H1 (cell line): ENCODE data around the gene CEMIP2. TPM values are rescaled to one million over a fixed set of nuclear protein-coding genes. Genes with fewer than 3 reads are reported as not detected.

ENCODE experiments used
- CTCF ChIA-PET: fragments of 300-600 bp; sonication (Branson Sonifier 250); formaldehyde crosslinking; loops from one replicate; lab custom pipeline; 2021; ENCODE audit not compliant: partially characterized antibody; lab: Charles Lee
- POLR2A ChIA-PET: fragments of 300-600 bp; sonication (Branson Sonifier 250); formaldehyde crosslinking; loops from one replicate; lab custom pipeline; 2021; ENCODE audit warnings: inconsistent platforms; ENCODE audit not compliant: partially characterized antibody; lab: Charles Lee
- DNase-seq, 2 experiments: peaks; one replicate each; pipeline versions ENCODE4 v3.0.0 to v3.0.0-alpha.2; 2010 to 2022; ENCODE audit warnings: low spot score in 2 of 2, low read depth in 1 of 2, mixed read lengths in 1 of 2
- FAIRE-seq: peaks from 2 replicates; lab custom pipeline; 2011; peaks lifted over from hg19 to GRCh38; lab: Jason Lieb, UNC
- H2AFZ ChIP-seq: 2 replicates; pipeline ENCODE4 v1.8.1; 2012; ENCODE audit warnings: low read length, inconsistent platforms
- H2AK5ac ChIP-seq: 2 replicates; pipeline ENCODE4 v1.6.1; 2013; ENCODE audit warnings: low read depth, low read length
- H2BK120ac ChIP-seq: replicated peaks from 2 replicates; pipeline ENCODE3; 2013; ENCODE audit warnings: low read depth, low read length, inconsistent platforms
- H2BK12ac ChIP-seq: 2 replicates; pipeline ENCODE4 v1.6.1; 2013; ENCODE audit warnings: low read depth, low read length
- H2BK15ac ChIP-seq: 2 replicates; pipeline ENCODE4 v1.6.1; 2013; ENCODE audit warnings: low read length
- H2BK20ac ChIP-seq: 2 replicates; pipeline ENCODE4 v1.6.1; 2013; ENCODE audit warnings: low read length
- H2BK5ac ChIP-seq: 2 replicates; pipeline ENCODE4 v1.6.1; 2013; ENCODE audit warnings: low read depth, low read length
- H3K14ac ChIP-seq: 2 replicates; pipeline ENCODE4 v1.6.1; 2013; ENCODE audit warnings: inconsistent platforms; ENCODE audit not compliant: insufficient read length
- H3K18ac ChIP-seq: 2 replicates; pipeline ENCODE4 v1.6.1; 2013; ENCODE audit warnings: low read length; ENCODE audit errors: extremely low read depth
- H3K23ac ChIP-seq: 2 replicates; pipeline ENCODE4 v1.6.1; 2013; ENCODE audit warnings: inconsistent platforms; ENCODE audit not compliant: insufficient read length
- H3K23me2 ChIP-seq: 2 replicates; pipeline ENCODE4 v1.6.1; 2013; ENCODE audit warnings: low read depth, low read length
- H3K27ac ChIP-seq: 2 replicates; pipeline ENCODE4 v1.6.1; 2011; ENCODE audit warnings: low read depth, low read length, inconsistent platforms
- H3K27me3 ChIP-seq, 4 experiments: replicated peaks in 1 of 4; 1 replicate in 1 of 4; 2 replicates in 3 of 4; pipeline versions ENCODE4 v1.6.1 to v1.8.1; 2011 to 2013; ENCODE audit warnings: low read length in 3 of 4, mild to moderate bottlenecking in 3 of 4, inconsistent platforms in 2 of 4, mixed read lengths in 2 of 4, moderate library complexity in 1 of 4; ENCODE audit not compliant: control insufficient read depth in 3 of 4, insufficient read depth in 3 of 4; ENCODE audit errors: extremely low read depth in 1 of 4
- H3K36me3 ChIP-seq, 4 experiments: 2 replicates each; pipeline versions ENCODE4 v1.6.1 to v1.8.1; 2011 to 2013; ENCODE audit warnings: mild to moderate bottlenecking in 4 of 4, low read length in 3 of 4, moderate library complexity in 2 of 4, control low read depth in 1 of 4, inconsistent platforms in 1 of 4; ENCODE audit not compliant: insufficient read depth in 4 of 4, control insufficient read depth in 2 of 4
- H3K4ac ChIP-seq: replicated peaks from 2 replicates; pipeline ENCODE3; 2013; ENCODE audit warnings: low read length, low read depth, mixed read lengths, inconsistent platforms; ENCODE audit not compliant: insufficient read length
- H3K4me1 ChIP-seq, 4 experiments: replicated peaks in 1 of 4; 1 replicate in 1 of 4; 2 replicates in 3 of 4; pipeline versions ENCODE4 v1.6.1 to v1.8.1; 2011 to 2013; ENCODE audit warnings: low read length in 3 of 4, inconsistent platforms in 2 of 4, mixed read lengths in 1 of 4; ENCODE audit not compliant: insufficient read depth in 4 of 4, control insufficient read depth in 3 of 4
- H3K4me2 ChIP-seq, 2 experiments: 2 replicates each; pipeline versions ENCODE4 v1.6.1 to v1.8.1; 2011 to 2013; ENCODE audit warnings: low read depth in 2 of 2, low read length in 2 of 2, control low read depth in 1 of 2, inconsistent platforms in 1 of 2, mild to moderate bottlenecking in 1 of 2; ENCODE audit not compliant: insufficient read depth in 1 of 2
- H3K4me3 ChIP-seq, 4 experiments: fragments of 200-600, 300-600 bp in 1 of 4; sonication (generic), shearing (Covaris generic), sonication (Bioruptor Twin) in 1 of 4; 2 replicates each; pipeline versions ENCODE4 v1.5.1 to v1.8.1; 2011 to 2016; ENCODE audit warnings: low read length in 4 of 4, low read depth in 3 of 4, control low read depth in 2 of 4, inconsistent platforms in 2 of 4, mild to moderate bottlenecking in 2 of 4, mixed read lengths in 1 of 4, moderate library complexity in 1 of 4; ENCODE audit not compliant: insufficient read depth in 2 of 4; ENCODE audit errors: extremely low read depth in 1 of 4
- H3K56ac ChIP-seq: replicated peaks from 2 replicates; pipeline ENCODE3; 2013; ENCODE audit warnings: low read depth, mild to moderate bottlenecking, mixed read lengths, low read length, inconsistent platforms; ENCODE audit not compliant: insufficient read length
- H3K79me1 ChIP-seq: 2 replicates; pipeline ENCODE4 v1.6.1; 2013; ENCODE audit warnings: low read depth, low read length, control low read depth
- H3K79me2 ChIP-seq, 2 experiments: 2 replicates each; pipeline versions ENCODE4 v1.6.1 to v1.8.1; 2012 to 2013; ENCODE audit warnings: low read length in 2 of 2, mild to moderate bottlenecking in 2 of 2, inconsistent platforms in 1 of 2; ENCODE audit not compliant: insufficient read depth in 2 of 2, control insufficient read depth in 1 of 2
- H3K9ac ChIP-seq, 4 experiments: replicated peaks in 1 of 4; 1 replicate in 1 of 4; 2 replicates in 3 of 4; pipeline versions ENCODE4 v1.6.1 to v1.8.1; 2011 to 2013; ENCODE audit warnings: low read depth in 3 of 4, low read length in 3 of 4, control low read depth in 2 of 4, mild to moderate bottlenecking in 2 of 4, moderate library complexity in 2 of 4, inconsistent platforms in 1 of 4; ENCODE audit errors: extremely low read depth in 1 of 4
- H3K9me3 ChIP-seq, 2 experiments: 2 replicates each; pipeline versions ENCODE4 v1.6.1 to v1.8.1; 2012 to 2013; ENCODE audit warnings: mild to moderate bottlenecking in 2 of 2, moderate library complexity in 2 of 2, control low read depth in 1 of 2, inconsistent platforms in 1 of 2, low read depth in 1 of 2, low read length in 1 of 2, mixed read lengths in 1 of 2; ENCODE audit not compliant: insufficient read depth in 2 of 2
- H4K20me1 ChIP-seq, 2 experiments: replicated peaks in 1 of 2; 2 replicates each; pipeline versions ENCODE3 to v1.8.1; 2011 to 2013; ENCODE audit warnings: inconsistent platforms in 2 of 2, low read length in 2 of 2, mild to moderate bottlenecking in 1 of 2; ENCODE audit not compliant: insufficient read depth in 2 of 2, control insufficient read depth in 1 of 2
- H4K5ac ChIP-seq: 2 replicates; pipeline ENCODE4 v1.6.1; 2013; ENCODE audit warnings: low read length, low read depth, mixed read lengths, inconsistent platforms; ENCODE audit not compliant: insufficient read length
- H4K8ac ChIP-seq: 2 replicates; pipeline ENCODE4 v1.8.0; 2013; ENCODE audit warnings: mild to moderate bottlenecking, moderate library complexity, low read length, inconsistent platforms; ENCODE audit not compliant: insufficient read depth; ENCODE audit errors: extremely low read depth
- H4K91ac ChIP-seq: replicated peaks from 2 replicates; pipeline ENCODE3; 2013; ENCODE audit warnings: low read length, mixed read lengths, inconsistent platforms; ENCODE audit not compliant: insufficient read length
- CTCF ChIP-seq, 3 experiments: IDR thresholded peaks; 1 replicate in 2 of 3; 2 replicates in 1 of 3; pipeline versions ENCODE4 v1.5.1 to v1.6.1; 2011; ENCODE audit warnings: low read length in 3 of 3, mild to moderate bottlenecking in 3 of 3, inconsistent platforms in 2 of 3, low read depth in 1 of 3, moderate library complexity in 1 of 3; ENCODE audit not compliant: insufficient read depth in 1 of 3; ENCODE audit errors: control extremely low read depth in 1 of 3
- POLR2A ChIP-seq, 2 experiments: IDR thresholded peaks; 1 replicate in 1 of 2; 2 replicates in 1 of 2; pipeline ENCODE4 v1.6.1; 2011; ENCODE audit warnings: low read depth in 2 of 2, low read length in 2 of 2, mild to moderate bottlenecking in 2 of 2; ENCODE audit errors: control extremely low read depth in 1 of 2
- RBBP5 ChIP-seq: IDR thresholded peaks from 2 replicates; pipeline ENCODE4 v1.7.1; 2012; ENCODE audit warnings: low read depth, mild to moderate bottlenecking, inconsistent platforms, low read length, moderate library complexity, borderline replicate concordance
- TAF1 ChIP-seq: IDR thresholded peaks from 2 replicates; pipeline ENCODE4 v1.6.1; 2011; ENCODE audit warnings: mild to moderate bottlenecking, low read depth, low read length
- TBP ChIP-seq: IDR thresholded peaks from 2 replicates; pipeline ENCODE4 v1.6.1; 2011; ENCODE audit warnings: low read depth, low read length, improper control_type of control experiment
- WGBS, 2 experiments: shearing (Covaris generic) in 1 of 2; methylation state at CpG; one replicate each; pipeline versions ENCODE4 v1.1.6 to v1.1.7; 2013 to 2015; ENCODE audit warnings: low lambda C conversion rate in 2 of 2, mixed read lengths in 2 of 2, inconsistent platforms in 1 of 2, low coverage in 1 of 2, missing lambda C conversion rate in 1 of 2; ENCODE audit not compliant: insufficient replicate concordance in 2 of 2, insufficient coverage in 1 of 2, insufficient read length in 1 of 2; ENCODE audit errors: extremely low coverage in 1 of 2, missing lambda C conversion rate in 1 of 2; 5-methylcytosine and 5-hydroxymethylcytosine counted together
- polyA plus RNA-seq, 7 experiments: library from polyadenylated mRNA; depleted of rRNA in 3 of 7; stranded (reverse) in 5 of 7; unstranded in 2 of 7; fragments of >200 nt in 5 of 7; fragments of 200-250 nt in 2 of 7; gene quantifications; 1 replicate in 5 of 7; 2 replicates in 1 of 7; 4 replicates in 1 of 7; pipeline versions ENCODE4 v1.2.1 to v1.2.3, GENCODE V29; 2011 to 2013; ENCODE audit warnings: missing spikeins in 2 of 7, mixed read lengths in 2 of 7
- total RNA-seq: library from RNA; stranded (reverse); fragmentation: NEBNext Ultra II Directional; extraction: Animal tissue kit (Norgen Biotek cat#: 25700); gene quantifications from 2 replicates; pipeline ENCODE4 v1.2.1, GENCODE V29; 2021

The CEMIP2 gene
- total and polyA plus RNA-seq, 2 of the 8 experiments (the other 6 are each of a cell fraction or from before 2014, with no cell fraction given) = 25.2 to 52.1 TPM

DNA sequence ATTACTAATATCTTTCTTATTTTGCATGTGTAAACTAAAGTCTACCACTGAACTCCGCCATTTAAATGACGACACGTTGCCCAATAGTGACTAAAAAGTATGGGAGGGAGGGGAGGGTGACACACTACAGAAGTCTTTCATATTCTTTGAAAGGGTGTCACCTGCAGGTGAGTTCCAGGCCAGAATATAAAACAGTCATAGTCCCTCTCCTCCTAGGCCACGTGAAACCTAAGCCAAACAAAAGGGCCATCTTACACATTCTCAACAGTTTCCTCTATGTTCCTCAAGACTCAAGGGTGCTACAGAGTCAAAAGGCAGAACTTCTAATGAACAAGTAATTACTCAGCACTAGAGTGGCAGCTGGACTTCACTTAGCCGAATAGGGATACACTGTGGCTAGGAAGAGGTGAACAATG lies 6.4 kb downstream of the CEMIP2 start:
- ChIA-PET CTCF (interaction anchor here (0.6 to 1.6 kb wide), 3 partner anchors 23 to 45 kb away, joined by 3 to 4 read pairs (median 4); no protein-coding TSS in a partner anchor), POLR2A (interaction anchor here (1.9 kb wide), 1 partner anchor 10 kb away, joined by 9 read pairs; no protein-coding TSS in a partner anchor)

More for the DNA sequence above, 6.4 kb downstream of the CEMIP2 start:
- no peak overlapping the region for H4K8ac ChIP-seq
- peak overlapping the region in 1 of 2 experiments; percentile 3; a peak in 1 of 4 replicates for H3K4me2 ChIP-seq
- no peak for DNase-seq
- H3K14ac ChIP-seq = no peak overlapping the region
- H3K4ac ChIP-seq = no peak overlapping the region
- no peak overlapping the region for H3K27ac ChIP-seq
- TF ChIP-seq TAF1 = no peak
- TF ChIP-seq RBBP5 = no peak
- TF ChIP-seq TBP = no peak
- TF ChIP-seq CTCF (IDR thresholded peaks at IDR 0.05; ENCODE audit: control extremely low read depth in 1 of 3, insufficient read depth in 1 of 3, low read depth in 1 of 3, low read length in 3 of 3) = no peak
- TF ChIP-seq POLR2A (IDR thresholded peaks at IDR 0.05; ENCODE audit: control extremely low read depth in 1 of 2, low read depth in 2 of 2, low read length in 2 of 2) = no peak
- H3K23me2 ChIP-seq = no peaks in the 10 kb centered on the region
- H3K9me3 ChIP-seq = no peaks in the 10 kb centered on the region
- no peaks in the 10 kb centered on the region for H3K27me3 ChIP-seq
- FAIRE-seq = no peak
- H3K23ac ChIP-seq = no peak overlapping the region
- H3K36me3 ChIP-seq = no peaks in the 10 kb centered on the region
- peaks cover 2 to 11% of the 10 kb centered on the region in 2 experiments for H4K20me1 ChIP-seq
- H3K18ac ChIP-seq = peak overlapping the region; percentile 63; the same call in 1 of the 2 replicates
- no peak overlapping the region for H4K5ac ChIP-seq
- no peak overlapping the region for H4K91ac ChIP-seq
- peaks cover 17 to 74% of the 10 kb centered on the region in 2 experiments for H3K79me2 ChIP-seq
- H2BK20ac ChIP-seq = no peak overlapping the region
- peak overlapping the region; percentile 58; the same call in 1 of the 2 replicates for H2BK5ac ChIP-seq
- peaks cover 3% of the 10 kb centered on the region; the same call in 1 of the 2 replicates for H3K79me1 ChIP-seq
- 72% methylated on average over 5 of the region's 5 CpGs; no CpG with 5 or more reads in 1 of the 2 experiments for WGBS, 2 experiments
- peaks cover 5 to 46% (median 30%) of the 10 kb centered on the region in 4 experiments; a peak in 6 of 7 replicates for H3K4me1 ChIP-seq
- no peak overlapping the region for H2BK120ac ChIP-seq
- H2BK12ac ChIP-seq = 0 out of 2 replicates have a peak overlapping the region, but pooled peaks have one; percentile 4
- H3K4me3 ChIP-seq = no peak overlapping the region; a peak in 1 of 8 replicates
- no peak overlapping the region for H3K56ac ChIP-seq
- no peak overlapping the region for H2AFZ ChIP-seq
- H3K9ac ChIP-seq = no peak overlapping the region
- H2AK5ac ChIP-seq = no peak overlapping the region
- H2BK15ac ChIP-seq = peak overlapping the region; percentile 36; the same call in 1 of the 2 replicates
